PFSK-1 (cell line): Measurements from ENCODE around the gene SMIM27.

Experiments
- POLR2AphosphoS5 ChIP-seq: IDR thresholded peaks from 2 replicates; pipeline ENCODE4 v1.6.1; 2012; ENCODE audit warnings: low read depth, mild to moderate bottlenecking, control low read depth, low read length, moderate library complexity
- TF ChIP-seq, protein P1 (sequence below), 2 experiments: IDR thresholded peaks; 2 replicates each; pipeline versions ENCODE4 v1.6.1 to v1.8.0; 2011 to 2012; ENCODE audit warnings: low read depth in 2 of 2, low read length in 2 of 2, control low read depth in 1 of 2, inconsistent platforms in 1 of 2, mild to moderate bottlenecking in 1 of 2, moderate library complexity in 1 of 2; ENCODE audit not compliant: insufficient read depth in 1 of 2

GRCh38 chr9:32571969-32572899, 20.1 kb downstream of the SMIM27 start:
- TF ChIP-seq, protein P1, sequence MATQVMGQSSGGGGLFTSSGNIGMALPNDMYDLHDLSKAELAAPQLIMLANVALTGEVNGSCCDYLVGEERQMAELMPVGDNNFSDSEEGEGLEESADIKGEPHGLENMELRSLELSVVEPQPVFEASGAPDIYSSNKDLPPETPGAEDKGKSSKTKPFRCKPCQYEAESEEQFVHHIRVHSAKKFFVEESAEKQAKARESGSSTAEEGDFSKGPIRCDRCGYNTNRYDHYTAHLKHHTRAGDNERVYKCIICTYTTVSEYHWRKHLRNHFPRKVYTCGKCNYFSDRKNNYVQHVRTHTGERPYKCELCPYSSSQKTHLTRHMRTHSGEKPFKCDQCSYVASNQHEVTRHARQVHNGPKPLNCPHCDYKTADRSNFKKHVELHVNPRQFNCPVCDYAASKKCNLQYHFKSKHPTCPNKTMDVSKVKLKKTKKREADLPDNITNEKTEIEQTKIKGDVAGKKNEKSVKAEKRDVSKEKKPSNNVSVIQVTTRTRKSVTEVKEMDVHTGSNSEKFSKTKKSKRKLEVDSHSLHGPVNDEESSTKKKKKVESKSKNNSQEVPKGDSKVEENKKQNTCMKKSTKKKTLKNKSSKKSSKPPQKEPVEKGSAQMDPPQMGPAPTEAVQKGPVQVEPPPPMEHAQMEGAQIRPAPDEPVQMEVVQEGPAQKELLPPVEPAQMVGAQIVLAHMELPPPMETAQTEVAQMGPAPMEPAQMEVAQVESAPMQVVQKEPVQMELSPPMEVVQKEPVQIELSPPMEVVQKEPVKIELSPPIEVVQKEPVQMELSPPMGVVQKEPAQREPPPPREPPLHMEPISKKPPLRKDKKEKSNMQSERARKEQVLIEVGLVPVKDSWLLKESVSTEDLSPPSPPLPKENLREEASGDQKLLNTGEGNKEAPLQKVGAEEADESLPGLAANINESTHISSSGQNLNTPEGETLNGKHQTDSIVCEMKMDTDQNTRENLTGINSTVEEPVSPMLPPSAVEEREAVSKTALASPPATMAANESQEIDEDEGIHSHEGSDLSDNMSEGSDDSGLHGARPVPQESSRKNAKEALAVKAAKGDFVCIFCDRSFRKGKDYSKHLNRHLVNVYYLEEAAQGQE (IDR thresholded peaks at IDR 0.05; ENCODE audit: insufficient read depth in 1 of 2, low read depth in 2 of 2, low read length in 2 of 2), result no peak
- no peak for TF ChIP-seq POLR2AphosphoS5
